ENCODE data around the gene DIP2B.
"Not testable (repeated sequence)": the region's sequence is repeated elsewhere in the genome, so short reads cannot be mapped to it uniquely, and the experiment has no call there.

DIP2B gene

DNA sequence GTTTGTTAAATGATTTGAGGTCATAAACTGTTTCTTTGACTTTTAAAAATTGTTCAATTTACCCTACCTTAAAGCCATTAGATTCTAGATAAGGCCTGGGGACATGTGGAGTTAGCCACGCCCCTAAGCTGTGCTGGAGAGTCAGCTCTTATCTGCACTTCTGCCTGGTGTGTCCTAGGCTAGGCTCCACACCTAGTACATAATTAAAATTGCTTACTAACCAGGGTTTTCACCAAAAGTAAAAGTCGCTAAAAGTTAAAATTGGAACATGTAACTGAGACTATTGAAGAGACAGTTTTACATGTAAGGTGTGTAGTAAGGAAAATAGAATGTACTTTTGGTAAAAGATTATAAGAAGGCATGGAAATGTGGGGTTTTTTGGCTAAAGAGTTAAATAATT is 264.0 kb downstream of the DIP2B start:
- not testable (repeated sequence) for H3K4me1 ChIP-seq (ENCODE audit: control insufficient read depth, low read depth, low read length); H3K27ac ChIP-seq (ENCODE audit: low read length)

DNA sequence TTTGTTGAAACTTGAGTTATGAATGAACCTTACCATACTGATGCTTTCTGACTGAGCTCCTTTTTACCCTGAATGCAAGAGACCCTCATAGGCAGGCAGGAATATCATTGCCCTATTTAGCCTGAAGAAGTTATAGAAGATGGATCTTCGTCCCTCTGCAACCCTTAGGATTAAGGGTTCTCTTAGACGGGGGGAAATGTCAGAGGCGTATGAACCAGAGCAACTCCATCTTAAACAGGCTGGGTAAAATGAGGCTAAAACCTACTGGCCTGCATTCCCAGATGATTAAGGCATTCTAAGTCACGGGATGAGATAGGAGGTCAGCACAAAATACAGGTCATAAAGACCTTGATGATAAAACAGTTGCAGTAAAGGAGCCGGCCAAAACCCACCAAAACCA is 266.6 kb downstream of the DIP2B start:
- Histone ChIP-seq H3K36me3 (ENCODE audit: control insufficient read depth, low read depth, low read length) (peaks cover 3% of the 10 kb centered on the region), H3K4me1 (ENCODE audit: control insufficient read depth, low read depth, low read length) (no peaks in the 10 kb centered on the region), H3K27ac (ENCODE audit: low read length) (no peak overlapping the region), H3K4me3 (ENCODE audit: low read length) (no peak overlapping the region), H3K27me3 (ENCODE audit: control insufficient read depth, insufficient read depth, low read length) (no peaks in the 10 kb centered on the region), H3K9me3 (ENCODE audit: control insufficient read depth, low read depth, low read length) (no peaks in the 10 kb centered on the region), H3K9ac (ENCODE audit: low read length) (no peak overlapping the region)

More for the DNA sequence above, 264.0 kb downstream of the DIP2B start:
- not testable (repeated sequence) for H3K4me3 ChIP-seq (ENCODE audit: low read length); H3K9me3 ChIP-seq (ENCODE audit: control insufficient read depth, low read depth, low read length); H3K27me3 ChIP-seq (ENCODE audit: control insufficient read depth, insufficient read depth, low read length); H3K9ac ChIP-seq (ENCODE audit: low read length); H3K36me3 ChIP-seq (ENCODE audit: control insufficient read depth, low read depth, low read length)

DNA sequence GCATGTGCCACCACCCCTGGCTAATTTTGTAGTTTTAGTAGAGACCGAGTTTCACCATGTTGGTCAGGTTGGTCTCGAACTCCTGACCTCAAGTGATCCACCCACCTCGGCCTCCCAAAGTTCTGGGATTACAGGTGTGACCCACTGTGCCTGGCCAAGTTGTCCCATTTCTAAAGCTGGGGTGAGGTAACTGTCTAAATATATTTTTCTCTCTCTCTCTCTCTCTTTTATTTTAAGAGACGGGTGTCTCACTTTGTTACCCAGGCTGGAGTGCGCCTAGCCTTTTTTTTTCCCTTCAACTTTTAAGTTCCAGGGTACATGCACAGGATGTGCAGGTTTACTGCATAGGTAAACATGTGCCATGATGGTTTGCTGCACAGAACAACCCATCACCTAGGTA is 267.7 kb downstream of the DIP2B start:
- Histone ChIP-seq H3K4me1 (ENCODE audit: control insufficient read depth, low read depth, low read length) (no peaks in the 10 kb centered on the region), H3K36me3 (ENCODE audit: control insufficient read depth, low read depth, low read length) (peaks cover 3% of the 10 kb centered on the region), H3K4me3 (ENCODE audit: low read length) (no peak overlapping the region), H3K9ac (ENCODE audit: low read length) (no peak overlapping the region), H3K27me3 (ENCODE audit: control insufficient read depth, insufficient read depth, low read length) (no peaks in the 10 kb centered on the region), H3K9me3 (ENCODE audit: control insufficient read depth, low read depth, low read length) (no peaks in the 10 kb centered on the region), H3K27ac (ENCODE audit: low read length) (no peak overlapping the region)

DNA sequence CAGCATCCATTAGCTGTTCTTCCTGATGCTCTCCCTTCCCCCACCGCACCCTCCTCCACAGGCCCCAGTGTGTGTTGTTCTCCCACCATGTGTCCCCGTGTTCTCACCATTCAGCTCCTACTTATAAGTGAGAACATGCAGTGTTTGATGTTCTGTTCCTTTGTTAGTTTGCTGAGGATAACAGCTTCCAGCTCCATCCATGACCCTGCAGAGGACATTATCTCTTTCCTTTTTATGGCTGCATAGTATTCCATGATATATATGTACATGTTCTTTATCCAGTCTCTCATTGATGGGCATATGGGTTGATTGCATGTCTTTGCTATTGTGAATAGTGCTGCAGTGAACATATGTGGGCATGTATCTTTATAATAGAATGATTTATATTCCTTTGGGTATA is 268.1 kb downstream of the DIP2B start:
- Histone ChIP-seq H3K27me3 (ENCODE audit: control insufficient read depth, insufficient read depth, low read length) (no peaks in the 10 kb centered on the region), H3K36me3 (ENCODE audit: control insufficient read depth, low read depth, low read length) (peaks cover 3% of the 10 kb centered on the region), H3K27ac (ENCODE audit: low read length) (no peak overlapping the region), H3K4me1 (ENCODE audit: control insufficient read depth, low read depth, low read length) (no peaks in the 10 kb centered on the region), H3K9me3 (ENCODE audit: control insufficient read depth, low read depth, low read length) (no peaks in the 10 kb centered on the region), H3K9ac (ENCODE audit: low read length) (no peak overlapping the region), H3K4me3 (ENCODE audit: low read length) (no peak overlapping the region)

DNA sequence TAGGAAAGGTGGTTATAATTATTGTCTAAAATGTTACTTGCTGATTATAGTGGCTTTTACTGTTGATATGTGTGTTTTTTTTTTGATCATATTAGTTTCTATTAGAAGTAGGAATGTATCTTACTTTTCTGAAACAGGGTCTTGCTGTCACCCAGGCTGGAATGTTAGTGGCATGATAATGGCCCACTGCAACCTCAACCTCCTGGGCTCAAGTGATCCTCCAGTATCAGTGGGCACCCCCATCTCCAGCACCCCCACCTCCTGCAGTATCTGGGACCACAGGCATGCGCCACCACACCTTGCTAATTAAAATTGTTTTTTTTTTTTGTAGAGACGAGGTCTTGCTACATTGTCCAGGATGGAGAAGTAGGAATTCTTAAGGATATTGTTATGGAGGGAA is 270.5 kb downstream of the DIP2B start:
- no peaks in the 10 kb centered on the region for H3K4me1 ChIP-seq (ENCODE audit: control insufficient read depth, low read depth, low read length)
- H3K9ac ChIP-seq (ENCODE audit: low read length), result no peak overlapping the region
- H3K27me3 ChIP-seq (ENCODE audit: control insufficient read depth, insufficient read depth, low read length), result no peaks in the 10 kb centered on the region
- H3K27ac ChIP-seq (ENCODE audit: low read length), result no peak overlapping the region
- peaks cover 3% of the 10 kb centered on the region for H3K36me3 ChIP-seq (ENCODE audit: control insufficient read depth, low read depth, low read length)
- no peak overlapping the region for H3K4me3 ChIP-seq (ENCODE audit: low read length)
- no peaks in the 10 kb centered on the region for H3K9me3 ChIP-seq (ENCODE audit: control insufficient read depth, low read depth, low read length)

DNA sequence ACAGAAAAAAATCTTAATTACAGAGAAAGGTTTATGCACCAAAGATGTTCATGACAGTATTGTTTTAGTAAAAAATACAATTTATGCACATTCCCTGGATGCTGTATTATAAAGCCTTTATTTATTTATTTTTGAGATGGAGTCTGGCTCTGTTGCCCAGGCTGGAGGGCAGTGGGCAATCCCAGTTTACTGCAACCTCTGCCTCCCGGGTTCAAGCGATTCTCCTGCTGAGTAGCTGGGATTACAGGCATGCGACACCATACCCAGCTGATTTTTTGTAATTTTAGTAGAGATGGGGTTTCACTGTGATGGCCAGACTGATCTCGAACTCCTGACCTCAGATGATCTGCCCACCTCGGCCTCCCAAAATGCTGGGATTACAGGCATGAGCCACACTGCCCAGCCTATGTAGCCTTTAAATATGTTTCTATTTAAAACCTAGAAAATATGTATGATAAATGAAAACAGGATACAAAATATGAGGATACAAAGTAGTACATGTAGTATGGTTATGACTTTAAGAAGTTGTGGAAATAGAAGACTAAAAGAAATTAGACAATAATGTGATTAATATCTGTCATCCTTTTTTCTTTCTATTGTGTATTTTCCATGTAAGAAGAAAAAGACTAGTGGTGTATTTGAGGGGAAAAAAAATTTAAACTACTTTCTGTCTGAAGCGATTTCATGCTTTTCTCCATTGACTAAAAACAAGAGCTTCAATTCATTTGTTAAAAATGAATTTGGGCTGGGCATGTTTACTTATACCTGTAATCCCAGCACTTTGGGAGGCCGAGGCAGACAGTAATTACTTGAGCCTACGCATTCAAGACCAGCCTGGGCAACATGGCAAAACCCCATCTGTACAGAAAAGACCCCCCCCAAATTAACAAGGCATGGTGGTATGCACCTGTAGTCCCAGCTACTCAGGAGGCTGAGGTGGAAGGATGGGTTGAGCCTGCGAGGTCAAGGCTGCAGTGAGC is 272.3 kb downstream of the DIP2B start:
- Histone ChIP-seq H3K36me3 (ENCODE audit: control insufficient read depth, low read depth, low read length) (peaks cover 4% of the 10 kb centered on the region), H3K27me3 (ENCODE audit: control insufficient read depth, insufficient read depth, low read length) (no peaks in the 10 kb centered on the region), H3K9me3 (ENCODE audit: control insufficient read depth, low read depth, low read length) (no peaks in the 10 kb centered on the region), H3K4me3 (ENCODE audit: low read length) (no peak overlapping the region), H3K9ac (ENCODE audit: low read length) (no peak overlapping the region), H3K4me1 (ENCODE audit: control insufficient read depth, low read depth, low read length) (no peaks in the 10 kb centered on the region), H3K27ac (ENCODE audit: low read length) (no peak overlapping the region)

DNA sequence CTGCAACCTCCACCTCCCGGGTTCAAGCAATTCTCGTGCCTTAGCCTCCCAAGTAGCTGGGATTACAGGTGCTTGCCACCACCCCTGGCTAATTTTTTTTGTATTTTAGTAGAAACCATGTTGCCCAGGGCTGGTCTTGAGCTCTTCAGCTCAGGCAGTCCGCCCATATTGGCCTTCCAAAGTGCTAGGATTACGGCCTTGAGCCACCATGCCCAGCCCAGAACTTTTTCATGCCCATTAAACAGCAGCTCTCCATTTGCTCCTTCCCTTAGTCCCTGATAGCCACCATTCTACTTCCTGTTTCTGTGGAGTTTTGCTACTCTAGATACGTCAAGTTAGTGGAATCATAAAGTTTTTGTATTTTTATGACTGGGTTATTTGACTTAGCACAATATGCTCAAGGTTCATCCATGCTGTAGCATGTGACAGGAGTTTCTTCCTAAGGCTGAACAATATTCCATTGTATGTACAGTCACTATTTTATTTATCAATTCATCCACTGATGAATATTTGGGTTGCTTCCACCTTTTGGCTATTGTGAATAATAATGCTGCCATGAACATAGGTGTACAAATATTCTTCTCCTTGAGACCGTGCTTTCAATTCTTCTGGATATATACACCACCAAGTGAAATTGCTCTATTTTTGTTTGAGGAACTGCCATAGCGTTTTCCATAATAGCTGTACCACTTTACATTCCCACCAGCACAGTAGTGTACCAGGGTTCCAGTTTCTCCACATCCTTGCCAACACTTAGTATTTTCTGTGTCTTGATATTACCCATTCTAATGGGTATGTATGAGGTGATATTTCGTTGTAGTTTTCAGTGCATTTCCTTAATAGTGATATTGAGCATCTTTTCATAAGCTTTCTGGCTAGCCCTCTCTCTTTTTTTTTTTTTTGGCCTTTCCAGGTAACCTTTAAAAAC is 274.1 kb downstream of the DIP2B start:
- Histone ChIP-seq H3K9ac (ENCODE audit: low read length) (no peak overlapping the region), H3K9me3 (ENCODE audit: control insufficient read depth, low read depth, low read length) (no peaks in the 10 kb centered on the region), H3K27me3 (ENCODE audit: control insufficient read depth, insufficient read depth, low read length) (no peaks in the 10 kb centered on the region), H3K27ac (ENCODE audit: low read length) (no peak overlapping the region), H3K4me1 (ENCODE audit: control insufficient read depth, low read depth, low read length) (no peaks in the 10 kb centered on the region), H3K4me3 (ENCODE audit: low read length) (no peak overlapping the region), H3K36me3 (ENCODE audit: control insufficient read depth, low read depth, low read length) (peaks cover 4% of the 10 kb centered on the region)

DNA sequence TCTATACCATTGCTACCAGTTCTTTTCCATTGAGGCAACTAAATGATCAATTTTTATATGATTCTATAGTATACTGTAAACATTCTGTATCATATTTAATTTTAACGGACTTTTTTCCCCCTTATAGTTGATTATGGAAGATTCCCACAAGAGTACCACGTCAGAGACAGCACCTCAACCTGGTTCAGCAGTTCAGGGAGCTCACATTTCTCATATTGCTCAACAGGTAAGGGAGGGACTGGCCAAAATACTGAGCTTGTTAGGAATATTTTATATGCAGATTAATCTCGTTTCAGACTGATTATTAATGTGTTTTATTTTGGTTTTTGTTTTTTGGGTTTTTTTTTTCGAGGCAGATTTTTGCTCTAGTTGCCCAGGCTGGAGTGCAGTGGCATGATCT is 275.2 kb downstream of the DIP2B start:
- H3K9ac ChIP-seq (ENCODE audit: low read length), result no peak overlapping the region
- H3K27me3 ChIP-seq (ENCODE audit: control insufficient read depth, insufficient read depth, low read length), result no peaks in the 10 kb centered on the region
- no peak overlapping the region for H3K4me3 ChIP-seq (ENCODE audit: low read length)
- peaks cover 4% of the 10 kb centered on the region for H3K36me3 ChIP-seq (ENCODE audit: control insufficient read depth, low read depth, low read length)
- H3K9me3 ChIP-seq (ENCODE audit: control insufficient read depth, low read depth, low read length), result no peaks in the 10 kb centered on the region
- H3K4me1 ChIP-seq (ENCODE audit: control insufficient read depth, low read depth, low read length), result no peaks in the 10 kb centered on the region
- no peak overlapping the region for H3K27ac ChIP-seq (ENCODE audit: low read length)

DNA sequence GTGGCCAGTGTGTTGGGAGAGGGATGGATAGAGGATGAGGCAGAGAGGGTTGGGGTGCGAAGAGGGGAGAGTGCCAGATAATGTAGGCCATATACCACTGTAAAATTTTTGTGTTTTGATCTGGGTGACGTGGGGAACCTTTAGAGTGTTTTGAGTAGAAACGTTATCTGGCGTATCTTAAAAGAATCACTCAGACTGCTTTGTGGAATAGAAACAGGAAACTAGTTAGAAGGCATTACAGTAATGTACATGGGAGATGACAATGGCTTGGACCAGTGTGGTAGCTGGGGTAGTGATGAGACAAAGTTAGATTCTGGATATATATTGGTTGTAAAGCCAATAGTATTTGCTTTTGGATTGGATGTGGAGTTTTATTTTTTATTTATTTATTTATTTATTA is 279.7 kb downstream of the DIP2B start:
- H3K9ac ChIP-seq (ENCODE audit: low read length), result no peak overlapping the region
- no peaks in the 10 kb centered on the region for H3K27me3 ChIP-seq (ENCODE audit: control insufficient read depth, insufficient read depth, low read length)
- no peaks in the 10 kb centered on the region for H3K9me3 ChIP-seq (ENCODE audit: control insufficient read depth, low read depth, low read length)
- no peak overlapping the region for H3K27ac ChIP-seq (ENCODE audit: low read length)
- no peaks in the 10 kb centered on the region for H3K4me1 ChIP-seq (ENCODE audit: control insufficient read depth, low read depth, low read length)
- H3K36me3 ChIP-seq (ENCODE audit: control insufficient read depth, low read depth, low read length), result peaks cover 8% of the 10 kb centered on the region
- H3K4me3 ChIP-seq (ENCODE audit: low read length), result no peak overlapping the region

DNA sequence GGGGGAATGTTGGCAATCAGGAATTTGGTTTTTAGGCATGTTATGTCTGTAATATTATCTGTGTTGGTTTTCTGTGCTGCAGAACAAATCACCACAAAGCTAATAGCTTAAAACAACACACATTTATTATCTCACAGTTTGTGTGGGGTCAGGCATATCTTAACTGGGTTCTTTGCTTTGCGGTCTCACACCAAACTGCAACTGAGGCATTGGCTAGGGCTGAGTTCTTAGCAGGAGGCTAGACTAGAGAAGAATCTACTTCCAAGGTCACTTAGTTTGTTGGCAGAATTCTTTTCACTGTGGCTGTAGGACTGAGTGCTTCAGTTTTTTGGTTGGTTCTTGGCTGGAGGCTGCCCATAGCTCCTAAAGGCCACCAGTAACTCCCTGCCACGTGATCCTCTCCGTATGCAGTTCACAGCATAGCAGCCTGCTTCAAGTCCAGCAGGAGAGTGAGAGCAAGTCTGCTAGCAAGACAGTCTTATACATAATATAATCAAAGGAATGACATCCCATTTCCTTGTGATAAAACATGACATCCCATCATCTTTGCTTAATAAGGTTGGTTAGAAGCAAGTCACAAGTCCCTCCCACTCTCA is 280.7 kb downstream of the DIP2B start:
- Histone ChIP-seq H3K9me3 (ENCODE audit: control insufficient read depth, low read depth, low read length) (no peaks in the 10 kb centered on the region), H3K4me3 (ENCODE audit: low read length) (no peak overlapping the region), H3K27me3 (ENCODE audit: control insufficient read depth, insufficient read depth, low read length) (no peaks in the 10 kb centered on the region), H3K27ac (ENCODE audit: low read length) (no peak overlapping the region), H3K36me3 (ENCODE audit: control insufficient read depth, low read depth, low read length) (peaks cover 8% of the 10 kb centered on the region), H3K4me1 (ENCODE audit: control insufficient read depth, low read depth, low read length) (no peaks in the 10 kb centered on the region), H3K9ac (ENCODE audit: low read length) (no peak overlapping the region)

DNA sequence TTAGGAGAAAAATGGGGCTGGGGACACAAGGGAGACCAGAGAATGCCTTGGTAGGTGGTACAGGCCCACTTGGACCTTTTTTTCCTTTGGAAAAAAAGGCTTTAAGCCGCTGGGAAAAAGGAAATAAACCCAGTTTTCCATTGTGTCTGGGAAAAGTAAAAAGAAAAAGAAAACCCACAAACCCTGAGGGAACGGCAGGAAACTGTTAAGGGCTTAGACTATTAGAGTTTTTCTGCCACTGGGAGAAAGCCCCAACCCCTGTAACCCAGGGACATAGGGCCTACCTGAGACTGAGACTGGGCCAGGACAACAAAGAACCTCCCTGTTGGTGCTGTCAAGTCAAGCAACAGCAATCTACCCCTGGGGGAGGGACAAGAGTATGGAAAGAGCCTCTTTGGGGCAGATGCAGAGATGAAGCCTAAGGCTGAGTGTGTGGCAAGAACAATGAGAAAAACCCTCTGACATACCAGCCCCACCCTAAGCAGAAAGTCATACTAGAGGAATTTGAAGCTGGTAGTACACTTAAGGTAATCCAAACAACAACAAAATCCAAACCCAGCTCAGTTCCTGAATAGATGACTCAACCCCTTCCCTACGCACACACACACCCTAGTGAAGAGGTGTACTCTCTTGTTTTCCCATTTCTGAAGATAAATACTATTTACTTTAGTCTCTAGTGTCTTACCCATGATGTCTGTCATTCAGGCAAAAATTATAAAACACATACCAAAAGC is 281.9 kb downstream of the DIP2B start:
- no peaks in the 10 kb centered on the region for H3K9me3 ChIP-seq (ENCODE audit: control insufficient read depth, low read depth, low read length)
- no peaks in the 10 kb centered on the region for H3K4me1 ChIP-seq (ENCODE audit: control insufficient read depth, low read depth, low read length)
- no peak overlapping the region for H3K4me3 ChIP-seq (ENCODE audit: low read length)
- H3K27me3 ChIP-seq (ENCODE audit: control insufficient read depth, insufficient read depth, low read length), result no peaks in the 10 kb centered on the region
- no peak overlapping the region for H3K9ac ChIP-seq (ENCODE audit: low read length)
- no peak overlapping the region for H3K27ac ChIP-seq (ENCODE audit: low read length)
- H3K36me3 ChIP-seq (ENCODE audit: control insufficient read depth, low read depth, low read length), result peaks cover 7% of the 10 kb centered on the region
